ENCODE results near the gene SNN.

The SNN gene

GRCh38 chr16:11686713-11687380 lies 18.6 kb downstream of the SNN start:
- no peak overlapping the region for H3K4me3 ChIP-seq (replicated peaks in 1 of 2; ENCODE audit: low read depth in 2 of 2, low read length in 2 of 2)
- DNase-seq (ENCODE audit: low read depth in 2 of 2) = no peak
- no peak for TF ChIP-seq CTCF (IDR thresholded peaks at IDR 0.05; ENCODE audit: low read depth, low read length)

DNA sequence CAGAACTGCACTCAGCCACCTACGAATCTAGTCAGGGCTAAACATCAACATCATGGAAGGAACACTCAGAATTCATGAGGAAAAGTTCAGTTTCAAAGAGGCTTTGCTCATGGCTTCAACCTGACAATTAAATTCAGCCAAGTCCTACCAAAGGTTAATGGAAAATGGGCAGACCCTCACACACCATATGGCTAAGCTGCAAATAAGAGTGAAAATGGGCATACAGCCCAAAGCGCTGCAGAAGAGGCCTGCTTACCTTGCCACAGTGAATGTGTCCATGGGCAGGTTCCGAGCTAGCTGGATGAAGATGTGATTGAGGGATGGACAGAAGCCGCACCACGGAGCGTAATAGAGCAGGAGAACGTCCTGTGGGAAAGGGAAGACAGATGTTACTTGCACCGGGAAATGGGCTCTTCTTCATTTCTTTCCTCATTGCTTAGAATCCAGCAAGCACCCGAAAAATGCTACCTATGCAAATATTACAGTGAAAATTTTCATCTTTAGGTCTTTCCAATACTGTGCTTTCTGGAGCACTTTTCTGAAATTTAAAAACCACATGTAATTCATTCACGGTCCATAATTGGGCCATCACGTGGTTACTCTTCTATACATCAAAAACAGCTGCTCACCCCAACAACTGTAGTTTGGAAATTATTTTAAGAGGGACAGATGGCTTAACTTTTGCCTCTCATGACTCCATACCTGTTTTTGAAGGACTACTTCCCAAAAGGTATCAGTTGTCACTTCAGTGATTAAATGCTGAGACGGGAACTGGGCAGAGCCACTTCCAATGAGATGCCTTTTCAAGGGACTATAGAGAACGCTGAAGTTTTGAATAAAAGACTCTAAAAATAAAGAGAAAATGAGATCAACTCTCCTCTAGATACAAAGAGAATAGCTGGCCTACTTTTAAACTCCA lies 19.6 kb downstream of the SNN start:
- TF ChIP-seq CTCF (IDR thresholded peaks at IDR 0.05; ENCODE audit: low read depth, low read length) = no peak
- no peak for DNase-seq (ENCODE audit: low read depth in 2 of 2)
- no peak overlapping the region for H3K4me3 ChIP-seq (replicated peaks in 1 of 2; ENCODE audit: low read depth in 2 of 2, low read length in 2 of 2)

- no peak for TF ChIP-seq CTCF (IDR thresholded peaks at IDR 0.05; ENCODE audit: low read depth, low read length)
Measured at GRCh38 chr16:11688520-11688886, 20.2 kb downstream of the SNN start.

GRCh38 chr16:11689031-11689840 lies 21.0 kb downstream of the SNN start:
- no peak for DNase-seq (ENCODE audit: low read depth in 2 of 2)
- no peak overlapping the region for H3K4me3 ChIP-seq (replicated peaks in 1 of 2; ENCODE audit: low read depth in 2 of 2, low read length in 2 of 2)
- TF ChIP-seq CTCF (IDR thresholded peaks at IDR 0.05; ENCODE audit: low read depth, low read length) = no peak

More at GRCh38 chr16:11688520-11688886, 20.2 kb downstream of the SNN start:
- no peak for DNase-seq (ENCODE audit: low read depth in 2 of 2)
- H3K4me3 ChIP-seq (replicated peaks in 1 of 2; ENCODE audit: low read depth in 2 of 2, low read length in 2 of 2) = no peak overlapping the region

GRCh38 chr16:11691235-11691634 lies 23.0 kb downstream of the SNN start:
- H3K4me3 ChIP-seq (replicated peaks in 1 of 2; ENCODE audit: low read depth in 2 of 2, low read length in 2 of 2) = no peak overlapping the region
- DNase-seq (ENCODE audit: low read depth in 2 of 2) = no peak
- TF ChIP-seq CTCF (IDR thresholded peaks at IDR 0.05; ENCODE audit: low read depth, low read length) = no peak

GRCh38 chr16:11691771-11692170 lies 23.5 kb downstream of the SNN start:
- TF ChIP-seq CTCF (IDR thresholded peaks at IDR 0.05; ENCODE audit: low read depth, low read length) = no peak
- H3K4me3 ChIP-seq (replicated peaks in 1 of 2; ENCODE audit: low read depth in 2 of 2, low read length in 2 of 2) = no peak overlapping the region
- no peak for DNase-seq (ENCODE audit: low read depth in 2 of 2)

All from cardiac fibroblast (primary cell).